Testis (tissue), 3 donors: ENCODE measurements around the gene SMURF2. TPM values are rescaled to one million over a fixed set of nuclear protein-coding genes. Genes with fewer than 3 reads are reported as not detected.

ENCODE experiments used
- DNase-seq: peaks from one replicate; pipeline ENCODE4 v3.0.0-alpha.2; 2019
- H3K27ac ChIP-seq, 2 donors: fragments of 200-600 bp; sonication (generic); one replicate each; pipeline ENCODE4 v1.5.1; 2019
- H3K27me3 ChIP-seq: fragments of 200-600 bp; sonication (generic); one replicate; pipeline ENCODE4 v1.5.1; 2019
- H3K36me3 ChIP-seq: fragments of 200-600 bp; sonication (generic); one replicate; pipeline ENCODE4 v1.5.1; 2017; ENCODE audit warnings: low read depth; ENCODE audit errors: missing control alignments
- H3K4me1 ChIP-seq: fragments of 200-600 bp; sonication (generic); one replicate; pipeline ENCODE4 v1.5.1; 2019
- H3K4me3 ChIP-seq, 2 donors: fragments of 200-600 bp; sonication (generic); one replicate each; pipeline ENCODE4 v1.5.1; 2017 to 2019
- H3K9me3 ChIP-seq: fragments of 200-600 bp; sonication (generic); one replicate; pipeline ENCODE4 v1.5.1; 2017
- CTCF ChIP-seq, 3 experiments: fragments of 450-650 bp in 2 of 3; fragments of 200-600 bp in 1 of 3; sonication (generic) in 1 of 3; IDR thresholded peaks; one replicate each; pipeline ENCODE4 v1.5.1; 2016 to 2019; ENCODE audit warnings: antibody characterized with exemption in 3 of 3, mild to moderate bottlenecking in 2 of 3, moderate library complexity in 1 of 3
- POLR2A ChIP-seq: fragments of 450-650 bp; IDR thresholded peaks from one replicate; pipeline ENCODE4 v1.6.1; 2017; ENCODE audit warnings: antibody characterized with exemption, mild to moderate bottlenecking, moderate library complexity
- WGBS, 2 donors: methylation state at CpG; one replicate each; pipeline ENCODE4 v1.1.5; 2018; 5-methylcytosine and 5-hydroxymethylcytosine counted together
- intact Hi-C: fragments of 100-400 bp; cut with DNase I; formaldehyde crosslinking; loops from one replicate; pipeline ENCODE4 v1.15.1; 2023; ENCODE audit warnings: low total_unique reads
- polyA plus RNA-seq: library from polyadenylated mRNA; stranded (reverse); fragments of 350-450 nt; fragmentation: Illumina TruSeq; extraction: RNeasy Lipid Tissue Mini Kit (QIAGEN cat#74804); gene quantifications from one replicate; pipeline ENCODE4 v1.2.3, GENCODE V29; 2014; ENCODE audit warnings: low read depth, low replicate concordance; ENCODE audit not compliant: insufficient read depth
- total RNA-seq, 2 donors: library from RNA; depleted of rRNA; stranded (reverse); fragments of >200 nt; gene quantifications; one replicate each; pipeline ENCODE4 v1.2.3, GENCODE V29; 2016

Gene SMURF2
- total and polyA plus RNA-seq, 3 donors from 2014 or later: 28.9 to 50.0 (median 32.2) TPM

GRCh38 chr17:64502809-64503208, 159.3 kb downstream of the SMURF2 start:
- Histone ChIP-seq H3K9me3 (no peaks in the 10 kb centered on the region), H3K27me3 (no peaks in the 10 kb centered on the region), H3K4me1 (peaks cover 15% of the 10 kb centered on the region), H3K27ac (no peak overlapping the region), H3K36me3 (no peaks in the 10 kb centered on the region), H3K4me3 (no peak overlapping the region)
- TF ChIP-seq CTCF (IDR thresholded peaks at IDR 0.05): no peak
- no peak for TF ChIP-seq POLR2A
- DNase-seq: no peak
- intact Hi-C loops: no loop called here
- WGBS, 2 donors: 75 to 83% methylated on average over 2 of the region's 2 CpGs

GRCh38 chr17:64502021-64502420, 160.1 kb downstream of the SMURF2 start:
- Histone ChIP-seq H3K27me3 (no peaks in the 10 kb centered on the region), H3K4me1 (peaks cover 15% of the 10 kb centered on the region), H3K36me3 (no peaks in the 10 kb centered on the region), H3K4me3 (no peak overlapping the region), H3K27ac (no peak overlapping the region), H3K9me3 (no peaks in the 10 kb centered on the region)
- WGBS, 2 donors: 66 to 68% methylated on average over 3 of the region's 3 CpGs
- no peak for TF ChIP-seq POLR2A
- no peak for TF ChIP-seq CTCF (IDR thresholded peaks at IDR 0.05)
- intact Hi-C loops: no loop called here
- no peak for DNase-seq

GRCh38 chr17:64500862-64501765, 161.0 kb downstream of the SMURF2 start:
- no peak overlapping the region for H3K27ac ChIP-seq
- no peaks in the 10 kb centered on the region for H3K36me3 ChIP-seq
- DNase-seq: no peak
- TF ChIP-seq POLR2A (no peak), CTCF (IDR thresholded peaks at IDR 0.05) (no peak)
- 77 to 78% methylated on average over 11 of the region's 11 CpGs for WGBS, 2 donors
- no peaks in the 10 kb centered on the region for H3K9me3 ChIP-seq
- intact Hi-C loops: no loop called here
- H3K27me3 ChIP-seq: no peaks in the 10 kb centered on the region
- H3K4me3 ChIP-seq: no peak overlapping the region
- peaks cover 15% of the 10 kb centered on the region for H3K4me1 ChIP-seq

GRCh38 chr17:64500487-64500859, 161.6 kb downstream of the SMURF2 start:
- DNase-seq: no peak
- no peak overlapping the region for H3K4me3 ChIP-seq
- no peaks in the 10 kb centered on the region for H3K36me3 ChIP-seq
- TF ChIP-seq POLR2A (no peak), CTCF (IDR thresholded peaks at IDR 0.05) (no peak)
- intact Hi-C loops: no loop called here
- H3K27me3 ChIP-seq: no peaks in the 10 kb centered on the region
- H3K27ac ChIP-seq: no peak overlapping the region
- no peaks in the 10 kb centered on the region for H3K9me3 ChIP-seq
- peaks cover 22% of the 10 kb centered on the region for H3K4me1 ChIP-seq
- 78 to 86% methylated on average over 8 of the region's 8 CpGs for WGBS, 2 donors
